T-helper 17 cell (primary cell): ENCODE measurements around the gene EAPP. TPM values are rescaled to one million over a fixed set of nuclear protein-coding genes. Genes with fewer than 3 reads are reported as not detected.
"Not testable (repeated sequence)": the region's sequence is repeated elsewhere in the genome, so short reads cannot be mapped to it uniquely, and the experiment has no call there.

Source experiments
- ATAC-seq: fragments of 150-1000 bp; cut with Tn5 transposase; 2 replicates; pipeline ENCODE4 v1.10.0; 2021; ENCODE audit warnings: mild to moderate bottlenecking, moderate library complexity
- DNase-seq, 3 donors: peaks; one replicate each; pipeline versions ENCODE4 v3.0.0 to v3.0.0-alpha.2; 2020 to 2021
- H3K9me3 ChIP-seq: one replicate; pipeline ENCODE4 v1.7.0; 2013; ENCODE audit warnings: low read length, mild to moderate bottlenecking; ENCODE audit not compliant: control insufficient read depth, poor library complexity, severe bottlenecking
- H3K27ac Mint-ChIP-seq: one replicate; pipeline ENCODE4 v1.8.0; 2022; ENCODE audit warnings: mild to moderate bottlenecking, moderate library complexity, mixed read lengths
- H3K27me3 Mint-ChIP-seq: one replicate; pipeline ENCODE4 v1.8.0; 2022; ENCODE audit warnings: mixed read lengths
- H3K36me3 Mint-ChIP-seq: one replicate; pipeline ENCODE4 v1.8.0; 2022; ENCODE audit warnings: low read depth, mixed read lengths
- H3K4me1 Mint-ChIP-seq: one replicate; pipeline ENCODE4 v1.8.0; 2022; ENCODE audit warnings: mild to moderate bottlenecking, mixed read lengths
- H3K4me3 Mint-ChIP-seq: one replicate; pipeline ENCODE4 v1.8.0; 2022; ENCODE audit warnings: mild to moderate bottlenecking, moderate library complexity, mixed read lengths
- total RNA-seq, 4 donors: library from RNA in 2 of 4; stranded (reverse) in 2 of 4; gene quantifications; one replicate each; pipeline ENCODE4 v1.2.3 and lab custom pipeline; 2022 to 2026

EAPP gene
- total RNA-seq, 2 donors from 2014 or later, result 64.7 to 67.6 TPM

DNA sequence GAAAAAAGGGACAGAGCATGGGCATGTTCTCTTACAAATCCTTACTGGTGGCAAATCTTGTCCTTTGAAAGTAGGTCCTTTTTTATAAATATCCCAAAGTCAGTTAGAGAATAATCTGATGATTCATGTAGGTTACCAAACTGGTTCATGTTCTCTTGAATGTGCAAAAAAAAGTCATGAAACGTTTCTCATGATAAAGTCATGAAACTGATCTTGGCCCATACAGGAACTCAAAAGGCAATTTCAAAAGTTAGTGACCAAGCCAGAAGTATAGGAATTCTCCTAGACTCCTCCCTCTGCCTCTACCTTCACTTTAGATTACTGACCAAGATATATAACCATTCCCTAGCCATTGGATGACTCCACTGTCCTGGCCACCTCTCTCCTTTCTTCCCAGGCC is 50.2 kb downstream of the EAPP start:
- DNase-seq, result no peak

DNA sequence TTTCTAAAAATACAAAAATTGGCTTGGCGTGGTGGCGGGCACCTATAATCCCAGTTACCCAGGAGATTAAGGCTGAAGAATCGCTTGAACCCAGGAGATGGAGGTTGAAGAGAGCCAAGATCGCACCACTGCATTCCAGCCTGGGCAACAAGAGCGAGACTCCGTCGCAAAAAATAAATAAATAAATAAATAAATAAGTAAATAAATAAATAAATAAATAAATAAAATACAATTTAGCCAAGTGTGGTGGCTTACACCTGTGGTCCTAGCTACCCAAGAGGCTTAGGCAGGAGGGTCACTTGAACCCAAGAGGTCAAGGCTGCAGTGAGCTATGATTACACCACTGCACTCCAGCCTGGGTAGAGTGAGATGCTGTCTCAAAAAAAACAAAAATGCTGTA is 51.0 kb downstream of the EAPP start:
- H3K9me3 ChIP-seq, result no peaks in the 10 kb centered on the region
- Mint-ChIP-seq H3K4me1 (no peaks in the 10 kb centered on the region), H3K27ac (no peak overlapping the region), H3K36me3 (peaks cover 3% of the 10 kb centered on the region), H3K27me3 (peaks cover 7% of the 10 kb centered on the region), H3K4me3 (no peak overlapping the region)
- no peak for ATAC-seq
- no peak for DNase-seq

More for the DNA sequence above, 50.2 kb downstream of the EAPP start:
- Mint-ChIP-seq H3K4me3 (no peak overlapping the region), H3K27ac (no peak overlapping the region), H3K27me3 (peaks cover 7% of the 10 kb centered on the region), H3K36me3 (peaks cover 3% of the 10 kb centered on the region), H3K4me1 (no peaks in the 10 kb centered on the region)
- no peak for ATAC-seq
- H3K9me3 ChIP-seq, result no peaks in the 10 kb centered on the region

DNA sequence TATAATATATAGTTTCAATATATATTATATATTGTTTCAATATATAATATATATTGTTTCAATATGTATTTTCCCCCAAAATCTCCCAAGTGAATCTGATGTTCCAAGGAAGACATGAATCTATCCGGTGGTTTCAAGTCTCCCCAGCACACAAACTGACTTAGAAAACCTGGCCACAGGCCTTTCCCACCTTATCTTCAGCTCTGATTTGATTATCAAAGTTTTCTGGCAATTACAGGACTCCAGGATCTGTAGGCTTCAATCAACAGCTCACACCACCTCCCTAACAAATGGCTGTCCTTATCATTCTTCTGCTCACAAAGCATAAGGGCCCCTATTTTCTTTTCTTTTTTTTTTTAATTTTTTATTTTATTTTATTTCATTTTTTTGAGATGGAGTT is 54.8 kb downstream of the EAPP start:
- Mint-ChIP-seq H3K27ac (no peak overlapping the region), H3K36me3 (no peaks in the 10 kb centered on the region), H3K27me3 (no peaks in the 10 kb centered on the region), H3K4me1 (no peaks in the 10 kb centered on the region), H3K4me3 (no peak overlapping the region)
- DNase-seq (no peak), ATAC-seq (no peak)
- H3K9me3 ChIP-seq, result no peaks in the 10 kb centered on the region

DNA sequence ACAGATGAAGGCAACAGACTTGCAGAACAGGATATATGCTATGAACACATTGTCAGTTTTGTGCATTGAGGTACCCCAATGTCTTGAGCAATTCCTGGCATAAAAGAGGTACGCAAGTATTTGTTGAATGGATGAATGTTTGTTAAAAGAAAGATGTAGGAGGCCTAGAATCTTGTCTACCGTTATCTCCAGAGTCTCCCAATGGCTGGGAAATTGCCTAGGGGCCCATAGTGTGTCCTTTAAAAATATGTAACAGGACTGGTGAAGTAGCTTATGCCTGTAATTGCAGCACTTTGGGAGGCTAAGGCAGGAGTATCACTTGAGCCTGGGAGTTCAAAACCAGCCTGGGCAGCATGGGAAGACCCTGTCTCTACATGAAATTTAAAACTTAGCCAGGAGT is 57.0 kb downstream of the EAPP start:
- ATAC-seq (no peak), DNase-seq (no peak)
- Mint-ChIP-seq H3K4me1 (no peaks in the 10 kb centered on the region), H3K36me3 (no peaks in the 10 kb centered on the region), H3K4me3 (no peak overlapping the region), H3K27ac (no peak overlapping the region), H3K27me3 (no peaks in the 10 kb centered on the region)
- H3K9me3 ChIP-seq, result no peaks in the 10 kb centered on the region

DNA sequence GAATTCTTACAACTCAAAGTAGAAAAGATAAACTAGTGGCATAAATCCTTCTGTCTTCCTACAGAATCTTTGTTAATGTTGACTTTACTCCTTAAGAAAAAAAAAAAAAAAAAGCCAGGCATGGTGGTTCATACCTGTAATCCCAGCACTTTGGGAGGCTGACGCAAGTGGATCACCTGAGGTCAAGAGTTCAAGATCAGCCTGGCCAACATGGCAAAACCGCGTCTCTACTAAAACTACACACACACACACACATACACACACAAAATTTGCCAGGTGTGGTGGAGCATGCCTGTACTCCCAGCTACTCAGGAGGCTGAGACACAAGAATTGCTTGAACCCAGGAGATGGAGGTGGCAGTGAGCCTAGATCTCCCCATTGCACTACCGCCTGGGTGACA is 59.8 kb downstream of the EAPP start:
- H3K27me3 Mint-ChIP-seq, result peaks cover 5% of the 10 kb centered on the region
- H3K9me3 ChIP-seq, result no peaks in the 10 kb centered on the region
- no peak overlapping the region for H3K27ac Mint-ChIP-seq
- no peaks in the 10 kb centered on the region for H3K4me1 Mint-ChIP-seq
- DNase-seq (no peak), ATAC-seq (no peak)
- no peaks in the 10 kb centered on the region for H3K36me3 Mint-ChIP-seq
- no peak overlapping the region for H3K4me3 Mint-ChIP-seq

DNA sequence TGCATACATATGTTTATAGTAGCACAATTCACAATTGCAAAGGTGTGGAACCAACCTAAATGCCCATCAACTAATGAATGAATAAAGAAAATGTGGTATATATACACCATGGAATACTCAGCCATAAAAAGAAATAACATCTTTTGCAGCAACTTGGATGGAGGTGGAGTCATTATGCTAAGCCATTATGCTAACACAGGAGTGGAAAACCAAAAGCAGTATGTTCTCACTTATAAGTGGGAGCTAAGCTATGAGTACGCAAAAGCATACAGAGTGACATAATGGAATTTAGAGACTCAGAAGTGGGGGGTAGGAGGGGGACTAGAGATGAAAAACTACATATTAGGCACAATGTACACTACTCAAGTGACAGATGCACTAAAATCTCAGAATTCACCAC is 61.2 kb downstream of the EAPP start:
- no peaks in the 10 kb centered on the region for H3K4me1 Mint-ChIP-seq
- peaks cover 15% of the 10 kb centered on the region for H3K27me3 Mint-ChIP-seq
- H3K4me3 Mint-ChIP-seq, result no peak overlapping the region
- H3K36me3 Mint-ChIP-seq, result no peaks in the 10 kb centered on the region
- ATAC-seq (no peak), DNase-seq (no peak)
- no peaks in the 10 kb centered on the region for H3K9me3 ChIP-seq
- no peak overlapping the region for H3K27ac Mint-ChIP-seq

DNA sequence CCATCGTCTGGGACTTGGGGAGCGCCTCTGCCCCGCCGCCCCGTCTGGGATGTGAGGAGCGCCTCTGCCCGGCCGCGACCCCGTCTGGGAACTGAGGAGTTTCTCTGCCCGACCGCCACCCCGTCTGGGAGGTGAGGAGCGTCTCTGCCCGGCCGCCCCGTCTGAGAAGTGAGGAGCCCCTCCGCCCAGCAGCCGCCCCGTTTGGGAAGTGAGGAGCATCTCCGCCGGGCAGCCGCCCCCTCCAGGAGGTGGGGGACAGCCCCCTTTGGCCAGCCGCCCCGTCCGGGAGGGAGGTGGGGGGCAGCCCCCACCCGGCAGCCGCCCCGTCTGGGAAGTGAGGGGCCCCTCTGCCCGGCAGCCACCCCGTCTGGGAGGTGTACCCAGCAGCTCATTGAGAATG is 63.5 kb downstream of the EAPP start:
- DNase-seq, ATAC-seq, H3K27ac Mint-ChIP-seq, H3K36me3 Mint-ChIP-seq, H3K9me3 ChIP-seq, H3K4me3 Mint-ChIP-seq, H3K4me1 Mint-ChIP-seq: not testable (repeated sequence)
- peaks cover 21% of the 10 kb centered on the region for H3K27me3 Mint-ChIP-seq

DNA sequence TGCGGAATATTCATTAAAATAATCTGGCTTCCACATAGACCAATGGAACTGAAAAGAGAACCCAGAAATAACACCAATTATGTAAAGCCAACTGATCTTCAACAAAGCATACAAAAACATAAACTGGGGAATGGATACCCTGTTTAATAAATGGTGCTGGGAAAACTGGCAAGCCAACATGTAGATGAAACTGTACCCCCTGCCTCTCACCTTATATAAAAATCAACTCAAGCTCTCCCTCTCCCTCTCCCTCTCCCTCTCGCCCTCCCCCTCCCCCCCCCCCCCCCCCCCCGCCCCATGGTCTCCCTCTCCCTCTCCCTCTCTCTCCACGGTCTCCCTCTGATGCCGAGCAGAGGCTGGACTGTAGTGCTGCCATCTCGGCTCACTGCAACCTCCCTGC is 64.3 kb downstream of the EAPP start:
- H3K9me3 ChIP-seq, result no peaks in the 10 kb centered on the region
- no peak overlapping the region for H3K4me3 Mint-ChIP-seq
- ATAC-seq (no peak), DNase-seq (no peak)
- peaks cover 3% of the 10 kb centered on the region for H3K4me1 Mint-ChIP-seq
- H3K36me3 Mint-ChIP-seq, result no peaks in the 10 kb centered on the region
- peaks cover 21% of the 10 kb centered on the region for H3K27me3 Mint-ChIP-seq
- H3K27ac Mint-ChIP-seq, result no peak overlapping the region

DNA sequence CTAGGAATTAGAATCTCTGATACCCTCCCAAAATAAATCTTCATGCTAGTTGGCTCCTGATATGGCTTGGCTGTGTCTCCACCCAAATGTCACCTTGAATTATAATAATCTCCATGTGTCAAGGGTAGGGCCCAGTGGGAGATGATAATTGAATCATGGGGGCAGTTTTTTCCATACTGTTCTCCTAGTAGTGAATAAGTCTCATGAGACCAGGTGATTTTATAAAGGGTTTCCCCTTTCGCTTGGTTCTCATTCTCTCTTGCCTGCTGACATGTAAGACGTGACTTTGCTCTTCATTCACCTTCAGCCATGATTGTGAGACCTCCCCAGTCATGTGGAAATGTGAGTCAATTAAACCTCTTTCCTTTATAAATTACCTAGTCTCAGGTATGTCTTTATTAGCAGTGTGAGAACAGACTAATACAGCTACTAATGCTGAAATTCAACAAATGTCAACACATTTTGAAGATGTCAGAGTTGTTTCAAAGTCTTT is 65.3 kb downstream of the EAPP start:
- Mint-ChIP-seq H3K27ac (no peak overlapping the region), H3K27me3 (peaks cover 21% of the 10 kb centered on the region), H3K4me1 (peaks cover 3% of the 10 kb centered on the region), H3K4me3 (no peak overlapping the region), H3K36me3 (no peaks in the 10 kb centered on the region)
- no peaks in the 10 kb centered on the region for H3K9me3 ChIP-seq
- DNase-seq (no peak), ATAC-seq (no peak)

DNA sequence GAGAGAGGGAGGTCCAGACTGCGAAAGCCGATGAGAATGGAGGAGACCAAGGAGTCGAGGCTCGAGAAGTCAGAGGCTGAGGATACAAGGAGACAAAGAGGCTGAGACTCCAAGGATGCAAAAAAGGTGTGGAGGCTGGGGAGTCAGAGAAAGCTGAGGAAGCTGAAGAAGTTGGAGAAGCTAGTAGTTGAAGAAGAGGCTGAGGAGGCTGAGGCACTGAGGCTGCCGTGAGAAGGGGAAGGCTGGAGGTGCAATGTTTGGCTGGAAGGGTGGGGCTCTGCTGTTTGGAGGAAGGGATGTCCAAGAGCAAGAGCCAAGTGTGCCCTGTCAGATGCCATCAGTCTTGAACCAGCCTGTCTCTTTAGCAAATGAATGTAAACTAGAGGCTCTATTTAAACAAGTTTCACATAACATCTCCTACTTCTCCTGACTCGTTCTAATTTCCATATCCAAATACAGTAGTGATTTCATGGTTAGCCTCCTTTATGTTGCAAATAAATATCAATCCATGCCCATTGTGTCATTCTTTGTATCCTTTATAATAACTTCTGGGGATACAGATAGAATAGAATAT is 66.7 kb downstream of the EAPP start:
- ATAC-seq, result no peak
- no peak overlapping the region for H3K27ac Mint-ChIP-seq
- peaks cover 25% of the 10 kb centered on the region for H3K27me3 Mint-ChIP-seq
- peaks cover 3% of the 10 kb centered on the region for H3K36me3 Mint-ChIP-seq
- no peaks in the 10 kb centered on the region for H3K9me3 ChIP-seq
- no peak overlapping the region for H3K4me3 Mint-ChIP-seq
- peaks cover 7% of the 10 kb centered on the region for H3K4me1 Mint-ChIP-seq
- no peak for DNase-seq

DNA sequence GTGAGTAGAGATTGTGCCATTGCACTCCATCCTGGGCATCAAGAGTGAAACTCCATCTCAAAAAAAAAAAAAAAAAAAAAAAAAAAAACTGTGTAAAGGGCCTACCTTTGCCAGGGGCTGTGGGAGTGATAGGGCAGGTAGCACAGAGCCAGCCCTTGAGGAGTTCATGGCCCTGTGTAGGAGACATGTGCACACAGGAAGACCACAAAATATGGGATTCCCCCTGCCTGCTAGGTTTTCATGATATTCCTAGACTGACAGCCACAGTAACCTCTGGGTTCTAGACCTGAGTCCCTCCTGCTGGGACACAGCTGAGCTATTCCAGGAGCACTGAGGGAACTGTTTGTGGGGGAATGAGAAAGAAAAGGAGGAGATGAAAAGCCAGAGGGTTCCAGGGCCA is 69.2 kb downstream of the EAPP start:
- Mint-ChIP-seq H3K36me3 (peaks cover 4% of the 10 kb centered on the region), H3K4me3 (no peak overlapping the region), H3K4me1 (peaks cover 8% of the 10 kb centered on the region), H3K27ac (no peak overlapping the region), H3K27me3 (peaks cover 21% of the 10 kb centered on the region)
- no peak for ATAC-seq
- no peak for DNase-seq
- no peaks in the 10 kb centered on the region for H3K9me3 ChIP-seq

DNA sequence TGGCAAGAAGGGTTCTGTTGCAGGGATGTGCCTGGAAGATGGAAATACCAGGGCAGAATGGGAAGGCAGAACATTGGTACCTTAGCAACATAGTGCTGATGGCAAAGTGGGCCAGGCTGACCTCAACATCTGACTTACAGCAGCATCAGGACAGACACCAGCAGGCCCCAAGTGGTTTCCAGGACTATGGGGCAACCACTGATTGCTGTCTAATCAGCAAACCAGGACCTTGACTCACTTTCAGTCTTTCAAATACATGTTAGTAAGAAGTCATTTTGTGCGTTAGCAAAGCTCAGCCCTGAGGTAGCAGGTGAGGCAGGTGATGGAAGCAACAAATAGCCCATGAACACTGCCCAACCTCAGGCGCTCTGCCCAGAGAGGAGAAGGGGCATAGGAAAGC is 72.8 kb downstream of the EAPP start:
- ATAC-seq, result no peak
- no peak overlapping the region for H3K27ac Mint-ChIP-seq
- peaks cover 4% of the 10 kb centered on the region for H3K36me3 Mint-ChIP-seq
- no peaks in the 10 kb centered on the region for H3K9me3 ChIP-seq
- no peak overlapping the region for H3K4me3 Mint-ChIP-seq
- H3K27me3 Mint-ChIP-seq, result peaks cover 4% of the 10 kb centered on the region
- peaks cover 9% of the 10 kb centered on the region for H3K4me1 Mint-ChIP-seq
- no peak for DNase-seq
